M059J (cell line): ENCODE results near the gene FHL2. TPM values are rescaled to one million over a fixed set of nuclear protein-coding genes. Genes with fewer than 3 reads are reported as not detected.
"Not testable (repeated sequence)": the region's sequence is repeated elsewhere in the genome, so short reads cannot be mapped to it uniquely, and the experiment has no call there.

Experiments
- DNase-seq: peaks from one replicate; pipeline ENCODE4 v3.0.0-alpha.2; 2012; ENCODE audit warnings: low read depth
- total RNA-seq: library from RNA; depleted of rRNA; stranded (reverse); fragments of >200 nt; shearing (Covaris generic); gene quantifications from 2 replicates; pipeline ENCODE4 v1.2.3, GENCODE V29; 2014; rRNA removed

Gene FHL2, protein sequence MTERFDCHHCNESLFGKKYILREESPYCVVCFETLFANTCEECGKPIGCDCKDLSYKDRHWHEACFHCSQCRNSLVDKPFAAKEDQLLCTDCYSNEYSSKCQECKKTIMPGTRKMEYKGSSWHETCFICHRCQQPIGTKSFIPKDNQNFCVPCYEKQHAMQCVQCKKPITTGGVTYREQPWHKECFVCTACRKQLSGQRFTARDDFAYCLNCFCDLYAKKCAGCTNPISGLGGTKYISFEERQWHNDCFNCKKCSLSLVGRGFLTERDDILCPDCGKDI
- 146 and 164 TPM in 2 replicates for total RNA-seq

DNA sequence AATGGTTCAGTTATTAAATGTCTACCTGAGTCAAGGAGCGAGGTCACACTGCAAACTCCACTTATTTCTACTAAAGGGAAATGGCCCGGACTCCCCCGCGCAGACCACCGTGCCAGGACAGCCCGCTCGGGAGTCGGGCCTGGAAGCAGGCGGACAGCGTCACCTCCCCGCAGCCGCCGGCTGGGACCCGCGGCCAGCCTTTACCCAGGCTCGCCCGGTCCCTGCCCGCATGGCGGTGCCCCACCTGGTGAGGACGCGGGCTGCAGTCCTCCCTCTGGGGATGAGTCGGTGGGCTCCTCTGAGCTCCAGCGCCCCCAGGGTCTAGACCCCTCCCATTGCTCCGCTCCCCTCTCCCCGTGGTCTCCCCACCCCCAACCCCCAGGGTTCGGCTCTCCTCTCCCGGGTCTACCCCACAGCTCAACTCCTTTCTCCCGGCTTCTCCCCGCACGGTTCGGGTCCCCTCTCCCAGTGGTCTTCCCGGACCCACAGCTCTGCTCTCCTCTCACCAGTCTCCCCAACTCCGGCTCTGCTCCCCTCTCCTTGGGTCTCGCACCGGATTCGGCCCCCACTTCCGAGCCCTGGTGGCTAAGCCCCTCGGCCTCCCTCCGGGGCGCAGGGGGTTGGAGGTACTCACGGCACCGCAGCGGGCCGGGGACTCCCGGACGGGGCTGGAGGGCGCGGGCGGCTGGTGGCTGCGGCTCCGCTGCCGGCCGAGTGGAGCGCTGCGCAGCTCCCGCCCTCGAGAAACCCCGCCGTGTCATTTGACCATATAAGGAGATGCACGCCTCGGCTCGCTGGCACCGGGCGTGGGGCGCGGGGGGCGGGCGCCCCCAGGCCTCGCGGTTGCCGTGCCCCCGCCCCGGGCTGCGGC, at the start of gene FHL2:
FHL2 (minus strand) TSS at position 716 of the 871 bp plus-strand sequence. CDS start 12,535 bp downstream, outside the sequence.
- peak; percentile 82 for DNase-seq

DNA sequence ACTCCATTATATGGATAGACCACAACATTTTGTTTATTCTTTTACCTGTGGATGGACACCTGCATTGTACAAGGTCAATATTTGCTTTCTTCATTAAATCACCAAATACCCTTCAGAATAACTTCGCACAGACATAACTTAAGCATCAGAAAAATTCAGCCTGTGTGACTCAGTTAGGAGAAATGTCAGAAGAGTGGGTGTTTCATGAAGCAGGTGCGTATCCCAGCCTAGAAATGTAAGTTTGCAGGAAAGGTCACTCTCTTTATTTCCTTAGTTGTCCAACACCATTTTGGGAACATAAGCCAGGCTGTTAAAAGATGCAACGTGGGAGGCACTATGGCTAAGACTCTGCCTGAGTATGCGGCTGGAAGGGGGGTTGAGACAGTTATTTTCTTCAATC, 48.6 kb upstream of the FHL2 start:
- no peak for DNase-seq

DNA sequence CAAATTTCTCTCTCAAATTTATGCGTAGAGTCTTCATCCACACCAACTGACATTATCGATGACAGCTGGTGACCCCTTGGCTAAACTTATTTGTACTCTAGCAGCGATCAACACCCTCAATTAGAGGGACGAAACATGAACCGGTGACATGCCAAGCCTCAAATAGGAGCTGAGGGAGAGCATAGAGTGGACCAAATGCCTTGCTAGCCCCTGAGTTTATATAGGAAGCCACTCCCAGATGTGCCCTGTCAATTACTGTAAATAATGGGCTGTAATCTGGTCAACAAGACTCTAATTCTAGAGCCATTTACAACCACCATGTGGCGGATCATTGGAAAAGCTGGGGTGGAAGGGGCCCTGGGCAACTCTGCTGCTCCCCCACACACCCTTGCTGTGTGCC, 47.6 kb upstream of the FHL2 start:
- no peak for DNase-seq

DNA sequence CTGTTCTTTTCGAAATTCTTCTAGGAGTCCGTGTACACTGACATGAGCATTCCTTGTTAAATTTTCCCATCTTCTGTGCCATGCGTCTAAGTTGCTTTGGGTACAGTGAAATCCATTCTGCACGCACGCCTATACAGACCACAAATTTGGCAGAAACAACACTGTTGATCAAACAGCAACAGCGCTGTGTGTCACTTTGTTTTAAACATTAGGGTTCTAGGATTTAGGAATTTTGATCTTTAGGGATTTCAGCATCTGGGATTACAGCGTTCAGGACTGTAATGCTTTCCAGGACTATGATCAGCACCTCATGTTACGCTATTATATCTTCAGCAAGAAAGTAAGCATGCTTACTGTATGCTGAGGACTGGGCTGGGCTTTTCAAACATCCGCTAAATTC, 47.1 kb upstream of the FHL2 start:
- DNase-seq: no peak

DNA sequence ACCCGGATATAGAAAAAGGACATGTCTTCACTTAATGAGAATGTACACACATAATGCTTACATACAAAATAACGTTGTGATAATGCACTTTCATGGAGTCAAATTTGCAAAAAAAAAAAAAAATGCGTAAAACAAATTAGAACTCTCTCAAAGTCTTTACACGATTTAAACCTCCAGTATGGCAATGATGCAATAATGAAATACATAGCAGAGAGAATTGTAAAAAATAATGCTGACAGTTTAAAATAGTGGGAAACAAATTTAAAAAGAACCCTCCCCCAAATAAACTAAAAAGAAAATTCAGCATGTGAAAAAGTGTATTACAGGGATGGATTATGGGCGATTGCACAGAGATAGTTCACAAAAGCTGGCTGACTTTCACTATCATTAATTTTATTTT, 46.6 kb upstream of the FHL2 start:
- DNase-seq: no peak

DNA sequence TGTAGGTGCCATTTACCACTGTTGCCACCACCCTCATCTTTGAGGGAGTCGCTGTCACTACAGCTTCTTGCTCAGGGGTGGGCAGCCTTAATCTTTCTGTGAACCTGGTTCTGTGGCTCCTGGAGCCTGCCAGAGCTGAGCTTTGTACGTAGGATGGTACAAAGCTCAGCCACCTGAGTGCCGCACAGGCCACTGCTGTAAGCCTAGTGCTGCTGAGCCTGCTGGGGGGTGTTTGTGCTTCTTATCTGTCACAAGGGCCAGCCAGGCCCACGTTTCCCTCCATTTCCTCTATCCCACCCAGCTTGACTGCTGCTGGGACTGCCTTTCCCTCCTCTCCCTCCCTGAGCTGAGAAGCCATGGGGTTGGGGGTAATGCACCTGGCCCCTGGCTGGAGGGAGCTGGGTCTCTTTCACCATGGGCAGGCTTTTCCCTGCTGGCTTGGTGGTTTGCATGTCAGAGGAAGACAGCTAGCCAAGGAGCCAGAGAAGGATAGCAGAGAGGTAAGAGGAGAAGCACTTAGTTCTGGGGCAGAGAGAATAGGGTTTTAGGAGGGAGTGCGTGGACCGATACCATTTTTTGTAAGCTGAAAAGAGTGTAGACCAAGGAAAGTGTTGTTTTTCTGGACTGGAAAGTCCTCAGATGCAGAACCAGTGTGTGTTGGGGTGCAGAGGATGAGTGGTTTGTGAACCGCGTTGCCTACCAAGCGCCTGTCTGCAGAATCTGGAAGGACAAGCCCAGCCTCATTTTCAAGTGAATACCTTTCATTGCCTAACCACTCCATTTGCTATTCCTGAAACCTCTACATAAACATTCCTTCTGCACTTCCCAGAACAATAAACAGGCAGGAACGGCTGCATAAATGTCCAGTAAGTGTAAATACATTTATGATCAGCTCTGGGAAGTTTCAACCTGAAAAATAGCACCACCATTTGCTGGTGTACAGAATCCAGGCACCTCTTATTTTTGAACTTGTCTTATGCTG, 45.1 kb upstream of the FHL2 start:
- DNase-seq: peak; percentile 15

DNA sequence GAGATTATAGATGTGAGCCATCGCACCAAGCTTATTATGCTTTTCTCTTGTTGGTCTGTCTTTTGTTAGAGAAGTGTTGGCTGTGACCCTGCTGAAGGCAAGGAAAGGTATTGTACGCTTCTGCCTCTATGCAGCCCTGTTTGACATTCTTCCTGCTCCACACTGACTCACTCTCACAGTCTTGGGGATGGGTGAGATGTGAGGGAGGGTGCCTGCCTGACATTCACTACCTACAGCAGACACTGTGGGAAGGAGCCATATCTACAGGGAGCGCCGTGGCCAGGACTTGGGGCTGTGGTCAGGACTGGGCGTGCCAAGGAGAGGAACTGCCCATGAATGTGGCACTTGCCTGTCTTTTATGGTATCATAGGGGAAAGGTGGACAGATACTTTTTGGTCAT, 43.9 kb upstream of the FHL2 start:
- DNase-seq: no peak

DNA sequence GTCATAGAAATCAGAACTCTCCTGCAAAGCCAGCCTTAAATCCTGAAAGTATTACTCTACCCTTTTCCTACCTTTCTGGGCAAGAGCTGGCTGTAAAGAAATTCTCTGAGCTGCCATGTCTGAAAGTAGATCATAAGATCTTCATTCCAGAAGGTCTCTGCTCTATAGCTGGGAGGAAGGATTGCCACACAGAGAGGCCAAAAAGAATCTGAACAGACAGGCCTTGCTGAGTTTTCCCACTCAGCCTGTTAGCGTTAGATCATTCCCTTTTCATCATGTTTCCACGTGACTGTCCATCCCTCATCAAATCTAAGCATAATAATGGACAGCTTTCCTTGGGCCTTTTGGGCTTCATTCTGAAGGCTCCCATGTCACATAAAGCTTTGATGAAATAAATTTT, 43.2 kb upstream of the FHL2 start:
- DNase-seq: no peak

DNA sequence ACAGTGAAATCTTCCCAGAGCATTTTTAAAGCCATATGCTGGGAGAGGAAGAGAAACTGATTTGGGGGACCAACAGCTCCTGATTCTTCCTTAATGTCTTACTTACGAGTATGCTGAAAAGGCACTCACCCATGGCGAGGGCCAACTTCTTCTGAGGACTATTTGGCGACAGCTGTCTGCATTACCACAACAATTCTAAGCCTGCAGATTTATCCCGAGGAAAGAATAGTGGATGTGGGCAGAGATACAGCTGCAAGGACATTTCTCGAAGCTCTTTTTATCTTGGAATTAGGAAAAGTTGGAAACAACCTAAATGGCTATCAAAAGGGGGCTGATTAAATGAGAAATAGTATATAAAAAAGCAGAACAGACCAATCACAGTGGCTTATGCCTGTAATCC, 40.3 kb upstream of the FHL2 start:
- DNase-seq: no peak

DNA sequence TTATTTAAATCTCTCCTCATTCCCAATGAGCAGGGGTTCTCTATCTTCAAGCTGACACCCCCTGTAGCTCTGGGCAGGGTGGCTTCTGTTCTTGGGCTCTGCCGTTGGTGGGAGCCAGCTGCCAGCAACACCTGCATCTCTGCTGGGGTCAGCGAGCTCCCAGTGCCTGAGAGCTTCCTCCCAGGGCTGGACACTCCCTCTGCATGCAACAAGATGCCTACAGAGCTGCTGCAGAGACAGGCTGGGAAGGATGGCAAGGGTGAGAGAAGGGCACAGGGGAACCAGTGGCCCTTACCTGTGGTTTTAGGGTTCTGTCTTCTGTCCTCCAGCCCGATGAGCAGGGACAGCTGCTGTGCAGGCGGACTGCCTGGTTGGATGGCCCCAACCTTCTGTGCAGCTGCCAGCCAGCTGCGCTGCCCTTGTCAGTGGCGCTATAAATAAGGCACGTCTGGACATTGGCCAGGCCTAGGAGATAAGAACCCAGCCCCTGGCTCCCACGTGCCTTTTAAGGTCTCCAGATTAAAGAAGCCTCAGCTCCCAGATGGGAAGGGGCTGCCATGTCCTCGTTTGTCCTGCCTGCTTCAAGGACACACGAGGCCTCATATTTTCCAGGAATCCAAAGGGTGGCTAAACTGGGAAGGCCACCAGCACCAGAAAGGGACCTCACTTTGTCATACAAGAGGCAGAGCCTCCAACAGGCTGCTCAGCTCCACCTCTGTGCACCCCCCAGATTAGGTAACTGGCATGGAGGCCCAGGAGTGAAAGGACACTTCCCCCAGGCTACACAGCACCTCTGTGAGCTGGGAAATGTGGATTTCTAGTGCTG, 39.5 kb upstream of the FHL2 start:
- peak; percentile 72 for DNase-seq

DNA sequence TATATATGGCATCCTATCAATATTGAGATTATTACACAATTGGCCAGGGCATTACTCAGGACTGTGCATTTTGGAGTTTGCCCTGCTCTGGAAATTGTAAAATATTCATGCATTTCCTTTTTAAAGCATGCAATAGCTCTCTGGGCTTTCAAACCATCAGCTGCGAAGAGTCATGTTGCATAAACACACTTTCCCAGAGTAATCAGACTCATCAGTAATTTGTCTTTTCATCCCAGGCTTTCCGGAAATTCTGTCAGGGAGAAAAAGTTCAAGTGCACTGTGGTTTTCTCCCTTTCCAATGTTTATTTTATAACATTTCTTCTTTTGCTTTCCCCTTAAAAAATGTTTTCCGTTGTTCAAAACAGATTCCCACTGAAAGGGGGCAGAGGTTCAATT, 38.9 kb upstream of the FHL2 start:
- DNase-seq: peak; percentile 85

DNA sequence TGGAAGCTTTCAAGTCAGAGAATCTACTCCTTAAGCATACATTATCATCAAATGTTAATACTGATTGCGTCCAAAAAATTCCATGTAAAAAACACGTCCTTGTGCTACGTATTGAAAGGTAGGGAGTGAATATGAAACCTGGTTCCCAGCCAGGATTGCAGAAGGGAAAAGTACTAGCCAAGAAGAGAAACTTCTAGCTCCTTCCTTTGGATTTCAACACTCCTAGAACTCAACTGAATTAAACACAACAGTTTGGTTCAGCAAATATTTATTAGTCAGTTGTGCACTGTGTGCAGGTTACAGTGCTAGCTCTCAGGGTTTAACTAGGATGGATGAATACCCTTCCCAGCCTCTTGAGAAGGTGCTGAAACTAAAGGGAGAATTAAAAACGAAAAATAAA, 33.9 kb upstream of the FHL2 start:
- DNase-seq: no peak

DNA sequence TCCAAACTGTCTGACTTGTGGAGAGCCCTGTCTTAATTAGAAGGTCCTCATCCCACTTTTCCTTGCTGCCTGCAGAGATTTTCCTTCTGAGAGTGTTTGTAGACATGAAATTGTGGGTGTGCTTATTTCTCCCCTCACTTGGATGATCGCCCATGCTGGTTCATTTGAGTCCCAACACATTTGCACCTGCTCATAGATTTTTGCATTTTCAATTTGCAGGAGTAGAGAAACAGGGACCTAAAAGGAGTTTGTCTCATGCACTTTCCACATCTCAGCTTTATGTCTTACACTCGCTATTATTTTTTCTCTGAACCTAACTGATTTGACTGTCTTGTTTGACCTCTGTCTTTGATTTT, 33.2 kb upstream of the FHL2 start:
- no peak for DNase-seq

DNA sequence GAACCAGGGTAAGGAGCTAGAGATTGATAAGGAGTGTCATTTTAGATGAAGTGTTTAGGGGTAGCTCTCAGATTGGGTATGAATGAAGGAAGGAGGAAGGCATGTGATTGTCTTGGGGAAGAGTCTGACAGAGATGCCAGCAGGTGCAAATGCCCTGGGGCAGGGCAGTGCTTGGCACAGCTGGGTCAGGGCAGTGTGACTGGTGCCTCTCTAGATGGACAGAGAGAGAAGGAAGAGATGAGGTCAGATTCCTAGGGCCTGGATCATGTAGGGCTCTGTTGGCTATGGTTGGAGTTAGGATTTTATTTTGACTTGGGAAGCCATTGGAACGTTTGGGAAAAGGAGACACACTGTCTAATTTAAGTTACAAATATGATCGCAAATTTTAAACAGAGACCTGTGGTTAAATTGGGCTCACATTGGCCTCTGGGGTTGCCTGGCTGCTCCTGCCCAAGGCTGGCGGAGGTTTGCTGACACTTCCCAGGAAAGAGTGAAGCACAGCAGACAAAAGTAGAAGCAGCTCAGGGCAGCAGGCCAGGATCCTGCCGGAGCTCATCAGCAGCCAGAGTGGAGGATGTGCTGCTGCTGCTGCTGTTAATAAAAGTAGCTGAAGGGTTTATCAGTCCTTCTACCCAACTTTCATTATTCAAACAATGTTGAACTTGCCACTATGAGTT, 32.7 kb upstream of the FHL2 start:
- DNase-seq: peak; percentile 18

DNA sequence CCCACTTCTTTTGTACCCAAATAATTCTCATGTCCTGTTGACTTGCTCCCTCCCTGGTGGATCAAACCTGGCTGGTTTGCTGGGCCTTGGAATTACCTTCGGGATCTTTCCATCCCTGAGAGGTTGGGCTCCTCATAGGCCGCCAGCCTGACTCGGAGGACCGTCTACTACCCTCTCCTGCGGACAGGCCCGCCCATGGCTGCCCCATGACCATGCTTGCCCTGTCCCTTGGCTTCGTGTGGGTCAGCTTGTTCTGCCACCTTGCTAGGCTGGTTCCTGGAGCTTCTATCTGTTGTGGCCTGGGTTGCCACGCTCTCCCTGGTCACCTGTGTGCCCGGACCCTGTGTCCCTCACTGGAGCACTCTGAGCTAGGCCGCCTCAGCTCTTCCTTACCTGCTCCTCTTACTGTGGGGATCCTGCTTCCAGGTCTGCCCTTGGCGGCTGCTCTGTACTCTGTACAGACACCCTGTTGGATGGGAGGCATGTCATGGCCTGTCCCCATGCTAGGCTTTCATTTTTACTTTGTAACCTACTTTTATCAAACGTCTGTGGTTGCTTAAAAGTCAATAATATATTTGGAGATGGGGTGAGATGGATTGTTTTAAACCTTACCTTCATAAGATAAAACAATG, 29.7 kb upstream of the FHL2 start:
- DNase-seq: no peak

DNA sequence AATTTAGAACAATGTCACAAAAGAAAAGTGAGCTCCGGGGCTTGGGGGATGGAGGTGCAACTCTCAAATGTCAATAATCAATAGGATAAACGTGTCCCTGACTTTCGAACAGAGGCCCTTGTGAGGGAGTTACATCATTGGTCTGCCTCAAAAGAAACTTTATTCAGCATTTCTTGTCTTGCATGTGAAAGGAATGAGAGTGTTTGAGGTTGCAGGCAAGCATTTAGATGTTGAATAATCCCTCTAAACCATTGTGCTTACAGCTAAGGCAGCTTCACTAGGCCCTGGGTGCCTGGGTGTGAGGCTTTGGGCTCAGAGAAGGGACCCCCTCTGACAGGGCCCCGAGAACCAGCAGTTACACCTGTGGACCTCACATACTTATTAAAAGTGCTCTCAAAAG, 28.6 kb upstream of the FHL2 start:
- DNase-seq: no peak

DNA sequence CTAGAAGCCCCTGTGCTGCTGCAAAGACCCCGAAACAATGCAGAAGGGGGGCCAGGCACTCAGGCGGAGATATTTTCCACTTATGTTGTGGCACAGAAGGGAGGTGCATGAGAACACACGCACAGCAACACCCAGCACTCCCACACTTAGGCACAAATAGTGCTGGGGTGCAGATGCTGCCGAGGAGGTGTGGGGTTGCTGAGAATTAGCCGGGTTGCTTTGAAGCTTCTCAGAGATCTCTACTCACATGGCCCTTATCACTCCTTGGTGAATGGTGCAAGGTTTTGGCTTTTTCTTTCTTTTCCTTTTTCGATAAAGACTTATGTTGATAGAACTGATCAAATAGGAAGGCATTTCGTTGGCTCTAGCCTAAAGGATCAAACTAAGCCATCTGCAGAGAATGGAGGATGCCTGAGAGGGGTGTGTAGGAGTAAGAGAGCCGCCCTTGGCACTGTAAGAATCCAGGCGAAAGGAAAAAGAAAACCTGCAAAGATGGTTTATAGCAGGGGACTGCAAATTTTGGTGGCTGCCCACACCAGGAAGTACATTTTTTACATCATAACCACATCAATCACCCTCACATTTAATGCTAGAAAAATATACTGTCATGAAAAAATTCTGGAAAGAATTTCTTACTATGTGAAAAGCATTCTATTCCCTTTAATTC, 27.9 kb upstream of the FHL2 start:
- DNase-seq: no peak

DNA sequence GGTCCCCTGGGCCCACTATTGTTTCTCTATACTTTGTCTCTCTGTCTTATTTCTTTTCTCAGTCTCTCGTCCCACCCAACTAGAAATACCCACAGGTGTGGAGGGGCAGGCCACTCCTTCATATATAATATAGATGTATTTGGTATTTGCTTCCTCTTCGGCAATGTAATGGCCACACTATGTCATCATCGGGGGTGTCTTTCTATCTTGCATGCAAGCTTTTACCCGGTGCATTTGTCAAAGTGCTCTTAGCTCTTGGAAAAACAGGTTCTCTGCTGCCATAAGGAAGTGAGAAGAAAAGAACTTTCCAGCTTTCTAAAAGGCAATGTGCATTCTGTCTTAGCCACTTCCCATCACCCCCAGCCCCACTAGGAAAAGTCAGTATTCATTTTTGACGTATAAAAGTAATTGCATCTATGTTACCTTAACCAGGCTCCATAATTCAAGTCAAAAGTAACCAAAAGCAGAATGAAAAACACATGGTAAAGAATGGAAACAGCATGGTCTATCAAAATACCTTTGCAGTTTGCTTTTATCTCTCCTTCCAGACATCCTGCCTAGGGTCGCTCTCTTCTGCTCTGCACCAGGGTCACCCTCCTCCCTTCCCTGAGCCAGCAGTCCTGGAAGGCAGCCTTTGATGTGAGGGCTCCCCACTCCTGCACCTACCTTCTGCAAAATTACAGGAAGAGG, 27.2 kb upstream of the FHL2 start:
- DNase-seq: no peak

DNA sequence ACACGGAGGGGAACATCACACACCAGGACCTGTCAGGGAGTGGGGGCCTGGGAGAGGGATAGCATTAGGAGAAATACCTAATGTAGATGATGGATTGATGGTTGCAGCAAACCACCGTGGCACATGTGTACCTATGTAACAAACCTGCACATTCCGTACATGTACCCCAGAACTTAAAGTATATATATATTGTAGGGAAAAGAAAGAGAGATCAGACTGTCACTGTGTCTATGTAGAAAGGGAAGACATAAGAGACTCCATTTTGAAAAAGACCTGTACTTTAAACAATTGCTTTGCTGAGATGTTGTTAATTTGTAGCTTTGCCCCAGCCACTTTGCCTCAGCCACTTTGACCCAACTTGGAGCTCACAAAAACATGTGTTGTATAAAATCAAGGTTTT, 26.0 kb upstream of the FHL2 start:
- DNase-seq: not testable (repeated sequence)
